Measurements from ENCODE around the gene GDAP2. TPM values are rescaled to one million over a fixed set of nuclear protein-coding genes. Genes with fewer than 3 reads are reported as not detected.

The GDAP2 gene
- total RNA-seq, 6 donors from 2014 or later: 20.4 to 52.4 (median 30.2) TPM

- peaks cover 5 to 94% (median 48%) of the 10 kb centered on the region in 4 donors for H3K36me3 ChIP-seq
Observed at GRCh38 chr1:117911051-117911450, 18.4 kb downstream of the GDAP2 start.

GRCh38 chr1:117905019-117905418 lies 24.4 kb downstream of the GDAP2 start:
- no peak for ATAC-seq (ENCODE audit: low FRiP score in 2 of 2)
- Histone ChIP-seq H3K4me1 (no peaks in the 10 kb centered on the region), H3K4me3 (no peak overlapping the region), H3K27ac (no peak overlapping the region), H3K9me3 (no peaks in the 10 kb centered on the region), H3K27me3 (no peaks in the 10 kb centered on the region), H3K36me3 (peaks cover 0 to 93% (median 27%) of the 10 kb centered on the region in 4 donors)
- WGBS, 2 donors: 81 to 89% methylated on average over 2 of the region's 2 CpGs
- DNase-seq: no peak
- no peak for TF ChIP-seq EP300 (IDR thresholded peaks at IDR 0.05)
- TF ChIP-seq POLR2AphosphoS5 (IDR thresholded peaks at IDR 0.05): no peak
- no peak for TF ChIP-seq CTCF (IDR thresholded peaks at IDR 0.05)
- TF ChIP-seq POLR2A (IDR thresholded peaks at IDR 0.05): no peak

More at GRCh38 chr1:117911051-117911450, 18.4 kb downstream of the GDAP2 start:
- no peak for TF ChIP-seq CTCF (IDR thresholded peaks at IDR 0.05)
- no peak for TF ChIP-seq POLR2AphosphoS5 (IDR thresholded peaks at IDR 0.05)
- no peak for TF ChIP-seq POLR2A (IDR thresholded peaks at IDR 0.05)
- no peak for TF ChIP-seq EP300 (IDR thresholded peaks at IDR 0.05)
- H3K9me3 ChIP-seq: no peaks in the 10 kb centered on the region
- no peaks in the 10 kb centered on the region for H3K4me1 ChIP-seq
- ATAC-seq (ENCODE audit: low FRiP score in 2 of 2) (no peak), DNase-seq (no peak)
- no peak overlapping the region for H3K4me3 ChIP-seq
- no peak overlapping the region for H3K27ac ChIP-seq
- no peaks in the 10 kb centered on the region for H3K27me3 ChIP-seq

GRCh38 chr1:117904485-117904884 lies 24.9 kb downstream of the GDAP2 start:
- H3K9me3 ChIP-seq: no peaks in the 10 kb centered on the region
- TF ChIP-seq CTCF (IDR thresholded peaks at IDR 0.05) (no peak), POLR2AphosphoS5 (IDR thresholded peaks at IDR 0.05) (no peak), EP300 (IDR thresholded peaks at IDR 0.05) (no peak), POLR2A (IDR thresholded peaks at IDR 0.05) (no peak)
- peaks cover 0 to 91% (median 25%) of the 10 kb centered on the region in 4 donors for H3K36me3 ChIP-seq
- no peak overlapping the region for H3K27ac ChIP-seq
- DNase-seq: no peak
- H3K4me1 ChIP-seq: no peaks in the 10 kb centered on the region
- 96 to 100% methylated on average over 3 of the region's 3 CpGs for whole genome bisulfite sequencing, 2 donors
- no peak overlapping the region for H3K4me3 ChIP-seq
- ATAC-seq (ENCODE audit: low FRiP score in 2 of 2): no peak
- H3K27me3 ChIP-seq: no peaks in the 10 kb centered on the region

GRCh38 chr1:117902944-117903343 lies 26.5 kb downstream of the GDAP2 start:
- no peak overlapping the region for H3K4me3 ChIP-seq
- ATAC-seq (ENCODE audit: low FRiP score in 2 of 2): no peak
- no peaks in the 10 kb centered on the region for H3K4me1 ChIP-seq
- TF ChIP-seq POLR2A (IDR thresholded peaks at IDR 0.05) (no peak), CTCF (IDR thresholded peaks at IDR 0.05) (no peak), POLR2AphosphoS5 (IDR thresholded peaks at IDR 0.05) (no peak), EP300 (IDR thresholded peaks at IDR 0.05) (no peak)
- no peak for DNase-seq
- peaks cover 0 to 91% (median 33%) of the 10 kb centered on the region in 4 donors for H3K36me3 ChIP-seq
- H3K27me3 ChIP-seq: no peaks in the 10 kb centered on the region
- no peaks in the 10 kb centered on the region for H3K9me3 ChIP-seq
- H3K27ac ChIP-seq: no peak overlapping the region
- WGBS, 2 donors: 93% methylated on average over 4 of the region's 4 CpGs

GRCh38 chr1:117899801-117900200 lies 29.6 kb downstream of the GDAP2 start:
- DNase-seq (no peak), ATAC-seq (ENCODE audit: low FRiP score in 2 of 2) (no peak)
- Histone ChIP-seq H3K9me3 (no peaks in the 10 kb centered on the region), H3K27ac (no peak overlapping the region), H3K27me3 (no peaks in the 10 kb centered on the region), H3K36me3 (peaks cover 0 to 90% (median 38%) of the 10 kb centered on the region in 4 donors), H3K4me1 (no peaks in the 10 kb centered on the region), H3K4me3 (no peak overlapping the region)
- WGBS, 2 donors: 96 to 98% methylated on average over 1 of the region's 1 CpG
- TF ChIP-seq POLR2A (IDR thresholded peaks at IDR 0.05): no peak
- TF ChIP-seq EP300 (IDR thresholded peaks at IDR 0.05): no peak
- TF ChIP-seq POLR2AphosphoS5 (IDR thresholded peaks at IDR 0.05): no peak
- no peak for TF ChIP-seq CTCF (IDR thresholded peaks at IDR 0.05)
